Stimulated activated CD4-positive, alpha-beta T cell treated with anti-CD3 and anti-CD28 coated beads, Interleukin-15, amount 100 ng/mL, for 48 hours (primary cell): ENCODE measurements around the gene ZDHHC11B.

ENCODE experiments used
- DNase-seq, 2 donors: peaks; one replicate each; pipeline ENCODE4 v3.0.0-alpha.2; 2020; ENCODE audit warnings: low read depth in 2 of 2

The ZDHHC11B gene

GRCh38 chr5:673161-673830 lies 111.2 kb downstream of the ZDHHC11B start:
- no peak for DNase-seq

DNA sequence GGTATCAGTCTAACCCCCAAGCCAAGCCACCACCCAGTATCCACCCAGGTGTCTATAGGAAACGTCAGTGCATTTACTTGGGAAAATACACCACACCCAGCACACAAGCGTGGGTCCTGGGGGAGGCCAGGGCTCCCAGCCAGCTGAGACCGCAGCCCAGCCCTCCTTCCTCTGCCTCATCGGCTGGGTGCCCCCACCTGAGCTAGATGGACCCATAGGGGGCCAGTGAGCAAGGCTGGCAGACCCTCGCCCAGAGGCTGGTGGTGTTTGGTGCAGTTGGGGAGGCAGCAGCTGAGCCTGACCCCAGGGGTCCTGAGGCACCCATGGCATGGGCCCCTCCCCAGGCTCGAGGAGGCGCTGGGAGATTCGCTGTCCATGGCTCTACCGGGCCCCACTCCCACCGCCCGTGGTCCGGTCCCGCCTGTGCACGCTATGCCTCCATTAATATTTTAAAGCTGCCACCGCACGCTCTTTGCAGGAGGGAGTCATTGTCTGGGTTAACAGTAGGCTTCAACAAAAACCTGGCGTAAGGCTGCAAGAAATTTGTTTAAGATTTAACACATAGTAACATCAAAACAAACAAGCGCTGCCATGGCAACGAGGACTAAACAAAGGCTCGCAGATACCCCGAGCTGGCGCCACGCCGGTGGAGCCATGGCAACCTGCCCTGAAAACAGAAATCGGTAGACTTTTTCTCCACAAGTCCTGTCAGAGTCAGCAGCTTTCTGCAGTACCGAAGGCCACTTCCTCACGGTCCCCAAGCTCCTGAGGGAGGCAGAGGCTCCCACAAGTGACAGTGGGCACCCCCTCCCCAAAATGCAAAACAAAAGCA lies 112.0 kb downstream of the ZDHHC11B start:
- peak; percentile 41 to 44 for DNase-seq

GRCh38 chr5:671459-672328 lies 112.8 kb downstream of the ZDHHC11B start:
- DNase-seq: peak in 1 of 2 donors; percentile 57

- no peak for DNase-seq
Observed at GRCh38 chr5:670396-671270, 113.9 kb downstream of the ZDHHC11B start.

DNA sequence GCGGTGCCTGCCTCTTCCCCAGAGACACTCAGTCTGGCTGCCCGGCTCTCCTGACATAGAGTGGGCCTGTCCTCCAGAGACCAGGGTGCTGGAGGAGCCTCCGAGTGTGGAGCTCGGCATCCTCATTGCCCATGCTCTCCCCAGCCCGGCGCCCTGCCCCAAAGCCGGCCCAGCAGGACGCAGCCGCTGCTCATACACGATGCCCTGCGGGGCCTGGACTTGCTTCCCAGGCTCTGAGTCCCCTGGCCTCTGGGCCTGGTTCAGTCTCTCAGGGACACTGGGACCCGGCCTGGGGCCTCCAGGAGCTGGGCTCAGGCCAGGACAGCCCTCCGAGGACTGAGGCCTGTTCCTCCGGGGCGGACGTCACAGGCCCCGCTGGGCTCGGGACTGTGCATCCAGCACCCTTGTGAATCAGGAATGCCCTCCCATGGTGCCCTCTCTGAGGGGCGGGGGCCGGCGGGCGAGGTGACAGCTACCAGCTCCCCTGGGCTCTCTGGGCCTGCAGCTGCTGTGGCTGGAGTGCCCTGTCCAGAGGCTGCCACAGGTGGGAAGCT lies 114.6 kb downstream of the ZDHHC11B start:
- no peak for DNase-seq

- peak in 1 of 2 donors; percentile 31 for DNase-seq
Observed at GRCh38 chr5:669111-669841, 115.3 kb downstream of the ZDHHC11B start.

- no peak for DNase-seq
Observed at GRCh38 chr5:668283-668995, 116.1 kb downstream of the ZDHHC11B start.

DNA sequence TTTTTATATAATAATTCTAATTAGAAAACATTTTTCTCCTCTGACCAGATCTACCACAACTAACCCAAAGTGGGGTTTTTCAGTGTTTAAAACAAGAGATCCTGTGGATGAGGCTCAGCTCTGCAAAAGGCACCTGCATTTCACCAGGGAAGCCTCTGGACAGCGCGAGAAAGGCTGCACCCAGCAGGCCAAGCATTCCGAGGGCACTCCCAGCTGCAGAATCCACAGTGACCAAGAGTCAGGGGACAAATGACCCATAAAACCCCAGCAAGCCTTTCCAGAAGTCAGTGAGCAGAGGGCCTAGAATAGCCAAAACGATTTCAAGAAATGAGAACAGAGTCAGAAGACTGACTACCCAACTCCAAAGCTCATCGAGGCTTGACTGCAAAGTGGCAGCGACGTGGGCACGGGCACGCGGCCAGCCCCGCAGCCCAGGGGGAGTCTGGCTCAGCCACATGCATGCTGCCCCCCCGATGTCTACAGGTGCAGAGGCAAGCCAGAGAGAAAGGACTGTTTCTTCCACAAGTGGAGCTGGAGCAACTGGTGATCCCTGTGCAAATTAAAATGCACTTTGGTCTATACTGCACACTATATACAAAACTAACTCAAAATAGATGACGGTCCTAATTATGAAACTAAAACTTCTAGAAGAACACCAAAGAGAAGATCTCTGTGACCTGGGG lies 117.6 kb downstream of the ZDHHC11B start:
- no peak for DNase-seq

DNA sequence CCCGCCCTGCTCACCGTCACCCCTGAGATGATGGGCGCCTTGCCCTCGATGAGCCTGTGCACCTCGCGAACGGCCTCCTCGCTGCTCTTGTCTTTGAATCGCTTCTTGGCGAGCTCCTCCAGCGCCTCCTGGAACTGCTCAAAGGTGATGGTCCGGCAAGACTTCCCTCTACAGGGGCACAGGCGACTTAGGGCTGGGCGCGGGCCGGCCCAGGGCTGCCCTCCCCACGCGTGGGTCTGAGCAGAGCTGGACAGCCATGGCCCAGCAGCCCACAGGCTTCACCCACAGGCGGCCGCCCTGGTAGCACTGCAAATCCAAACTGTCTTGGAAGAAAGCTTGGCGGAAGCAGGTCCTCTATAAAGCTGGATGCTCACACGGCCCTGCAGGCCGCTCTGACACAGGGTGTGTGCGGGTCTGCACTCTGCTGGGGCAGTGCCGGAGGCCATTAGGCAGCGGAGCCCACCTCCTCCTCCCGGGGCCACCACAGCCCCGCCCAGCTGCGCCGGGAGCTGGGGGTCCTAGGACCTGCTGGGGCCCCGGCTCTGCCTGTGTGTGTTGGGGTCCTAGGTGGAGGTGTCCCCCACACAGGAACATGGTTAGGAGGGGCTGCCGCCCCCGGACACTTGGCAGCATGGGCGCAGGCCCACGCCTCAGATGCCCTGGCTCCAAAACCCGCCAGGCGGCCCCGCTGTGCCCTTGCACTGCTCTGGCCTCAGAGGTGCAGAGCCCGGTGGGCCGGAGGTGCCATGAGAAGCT lies 118.4 kb downstream of the ZDHHC11B start:
- no peak for DNase-seq

- no peak for DNase-seq
Observed at GRCh38 chr5:665541-665955, 119.0 kb downstream of the ZDHHC11B start.

- no peak for DNase-seq
Observed at GRCh38 chr5:664994-665360, 119.6 kb downstream of the ZDHHC11B start.

GRCh38 chr5:664343-664993 lies 120.1 kb downstream of the ZDHHC11B start:
- DNase-seq: no peak

GRCh38 chr5:663436-664342 lies 120.8 kb downstream of the ZDHHC11B start:
- DNase-seq: no peak

- DNase-seq: no peak
Observed at GRCh38 chr5:662751-663435, 121.6 kb downstream of the ZDHHC11B start.

GRCh38 chr5:661891-662750 lies 122.4 kb downstream of the ZDHHC11B start:
- DNase-seq: no peak
